ENCODE results near the gene OTOG. TPM values are rescaled to one million over a fixed set of nuclear protein-coding genes. Genes with fewer than 3 reads are reported as not detected.

The OTOG gene
- total RNA-seq, 1 donor from 2014 or later: 42.1 TPM

DNA sequence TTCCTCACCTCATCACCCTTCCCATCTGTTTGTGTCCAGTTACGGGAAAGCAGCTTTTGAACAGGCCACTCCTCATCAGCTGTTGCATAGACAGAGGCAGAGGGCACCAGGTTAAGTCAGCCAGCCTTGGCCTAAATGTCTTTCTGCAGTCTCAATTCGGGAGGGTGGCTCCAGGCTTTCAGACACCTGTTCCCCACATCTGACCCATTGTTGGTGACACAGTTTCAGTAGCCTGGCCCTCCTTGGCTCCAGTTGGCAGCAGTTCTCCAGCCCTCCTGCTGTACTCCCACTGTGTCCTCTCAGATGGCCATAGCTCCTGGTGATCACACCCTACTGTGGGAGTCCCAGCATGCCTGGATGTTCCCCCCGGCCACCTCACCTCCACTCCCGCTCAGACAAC is 101.5 kb downstream of the OTOG start:
- peaks cover 16% of the 10 kb centered on the region for H3K4me1 Mint-ChIP-seq
- TF ChIP-seq EZH2 (IDR thresholded peaks at IDR 0.05): no peak
- no peak for TF ChIP-seq EZH2phosphoT487 (IDR thresholded peaks at IDR 0.05)
- TF ChIP-seq CTCF (IDR thresholded peaks at IDR 0.05): no peak
- Histone ChIP-seq H3K36me3 (no peaks in the 10 kb centered on the region), H3K9me3 (ENCODE audit: low read depth) (no peaks in the 10 kb centered on the region), H4K20me1 (ENCODE audit: low read depth) (no peaks in the 10 kb centered on the region), H3K4me1 (peaks cover 4% of the 10 kb centered on the region), H3K4me3 (no peak overlapping the region), H3K27me3 (peaks cover 14% of the 10 kb centered on the region), H3K79me2 (ENCODE audit: low read depth) (no peaks in the 10 kb centered on the region), H2AFZ (replicated peaks) (no peak overlapping the region), H3F3A (ENCODE audit: low read depth) (no peaks in the 10 kb centered on the region), H3K27ac (no peak overlapping the region), H3K4me2 (no peak overlapping the region), H3K9ac (no peak overlapping the region)
- no peak for DNase-seq (ENCODE audit: low spot score)
- H3K27me3 Mint-ChIP-seq (ENCODE audit: insufficient read depth, low read depth): peaks cover 9% of the 10 kb centered on the region
- H3K4me3 Mint-ChIP-seq: no peak overlapping the region
- H3K9me3 Mint-ChIP-seq: peaks cover 6% of the 10 kb centered on the region
- H3K36me3 Mint-ChIP-seq: no peaks in the 10 kb centered on the region
- H3K27ac Mint-ChIP-seq: no peak overlapping the region

DNA sequence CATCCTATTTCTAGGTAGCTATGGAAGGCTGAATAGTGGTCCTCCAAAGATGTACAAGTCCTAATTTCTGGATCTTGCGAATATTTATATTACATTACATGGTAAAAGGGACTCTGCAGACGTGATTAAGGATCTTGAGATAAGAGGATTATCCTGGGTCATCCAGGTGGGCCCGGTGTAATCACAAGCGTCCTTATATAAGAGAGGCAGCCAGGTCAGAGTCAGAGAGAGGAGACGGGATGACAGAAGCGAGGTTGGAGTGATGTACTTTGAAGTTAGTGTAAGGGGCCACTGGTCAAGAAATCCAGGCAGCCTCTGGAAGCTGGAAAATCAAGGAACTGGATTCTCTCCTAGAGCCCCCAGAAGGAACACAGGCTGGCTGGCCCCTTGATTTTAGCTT is 102.2 kb downstream of the OTOG start:
- peaks cover 8% of the 10 kb centered on the region for H3K9me3 Mint-ChIP-seq
- Histone ChIP-seq H3K9me3 (ENCODE audit: low read depth) (no peaks in the 10 kb centered on the region), H3K4me2 (no peak overlapping the region), H3F3A (ENCODE audit: low read depth) (no peaks in the 10 kb centered on the region), H2AFZ (replicated peaks) (no peak overlapping the region), H3K79me2 (ENCODE audit: low read depth) (no peaks in the 10 kb centered on the region), H3K4me3 (no peak overlapping the region), H3K36me3 (no peaks in the 10 kb centered on the region), H3K4me1 (peaks cover 4% of the 10 kb centered on the region), H3K27me3 (peaks cover 14% of the 10 kb centered on the region), H3K27ac (no peak overlapping the region), H3K9ac (no peak overlapping the region), H4K20me1 (ENCODE audit: low read depth) (no peaks in the 10 kb centered on the region)
- H3K27ac Mint-ChIP-seq: no peak overlapping the region
- no peak overlapping the region for H3K4me3 Mint-ChIP-seq
- H3K36me3 Mint-ChIP-seq: no peaks in the 10 kb centered on the region
- H3K4me1 Mint-ChIP-seq: peaks cover 16% of the 10 kb centered on the region
- TF ChIP-seq EZH2 (IDR thresholded peaks at IDR 0.05): no peak
- H3K27me3 Mint-ChIP-seq (ENCODE audit: insufficient read depth, low read depth): peaks cover 5% of the 10 kb centered on the region
- no peak for DNase-seq (ENCODE audit: low spot score)

DNA sequence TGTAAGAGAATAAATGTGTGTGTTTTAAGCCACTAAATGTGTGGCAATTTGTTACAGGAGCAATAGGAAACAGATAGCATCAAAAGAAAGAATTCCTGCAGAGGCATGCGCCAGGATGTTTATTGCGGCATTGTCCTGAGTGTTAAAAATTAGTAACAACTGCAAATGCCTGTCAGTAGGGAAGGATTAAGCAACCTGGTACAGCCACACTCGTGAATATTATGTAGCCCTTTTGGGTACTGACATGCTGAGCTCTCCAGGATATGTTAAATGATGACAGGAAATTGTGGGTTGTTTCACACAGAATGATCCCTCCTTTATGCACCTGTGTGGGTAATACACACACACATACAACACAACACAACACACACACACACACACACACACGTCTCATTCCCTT is 102.6 kb downstream of the OTOG start:
- no peak overlapping the region for H3K4me3 Mint-ChIP-seq
- Histone ChIP-seq H3K27ac (no peak overlapping the region), H4K20me1 (ENCODE audit: low read depth) (no peaks in the 10 kb centered on the region), H2AFZ (replicated peaks) (no peak overlapping the region), H3K27me3 (peaks cover 14% of the 10 kb centered on the region), H3K36me3 (no peaks in the 10 kb centered on the region), H3K9me3 (ENCODE audit: low read depth) (no peaks in the 10 kb centered on the region), H3K79me2 (ENCODE audit: low read depth) (no peaks in the 10 kb centered on the region), H3K4me1 (peaks cover 4% of the 10 kb centered on the region), H3K9ac (no peak overlapping the region), H3F3A (ENCODE audit: low read depth) (no peaks in the 10 kb centered on the region), H3K4me2 (no peak overlapping the region), H3K4me3 (no peak overlapping the region)
- peaks cover 11% of the 10 kb centered on the region for H3K9me3 Mint-ChIP-seq
- TF ChIP-seq EZH2 (IDR thresholded peaks at IDR 0.05): no peak
- no peak for TF ChIP-seq EZH2phosphoT487 (IDR thresholded peaks at IDR 0.05)
- no peak for TF ChIP-seq CTCF (IDR thresholded peaks at IDR 0.05)
- peaks cover 5% of the 10 kb centered on the region for H3K27me3 Mint-ChIP-seq (ENCODE audit: insufficient read depth, low read depth)
- H3K4me1 Mint-ChIP-seq: peaks cover 16% of the 10 kb centered on the region
- DNase-seq (ENCODE audit: low spot score): no peak
- H3K27ac Mint-ChIP-seq: no peak overlapping the region
- no peaks in the 10 kb centered on the region for H3K36me3 Mint-ChIP-seq

DNA sequence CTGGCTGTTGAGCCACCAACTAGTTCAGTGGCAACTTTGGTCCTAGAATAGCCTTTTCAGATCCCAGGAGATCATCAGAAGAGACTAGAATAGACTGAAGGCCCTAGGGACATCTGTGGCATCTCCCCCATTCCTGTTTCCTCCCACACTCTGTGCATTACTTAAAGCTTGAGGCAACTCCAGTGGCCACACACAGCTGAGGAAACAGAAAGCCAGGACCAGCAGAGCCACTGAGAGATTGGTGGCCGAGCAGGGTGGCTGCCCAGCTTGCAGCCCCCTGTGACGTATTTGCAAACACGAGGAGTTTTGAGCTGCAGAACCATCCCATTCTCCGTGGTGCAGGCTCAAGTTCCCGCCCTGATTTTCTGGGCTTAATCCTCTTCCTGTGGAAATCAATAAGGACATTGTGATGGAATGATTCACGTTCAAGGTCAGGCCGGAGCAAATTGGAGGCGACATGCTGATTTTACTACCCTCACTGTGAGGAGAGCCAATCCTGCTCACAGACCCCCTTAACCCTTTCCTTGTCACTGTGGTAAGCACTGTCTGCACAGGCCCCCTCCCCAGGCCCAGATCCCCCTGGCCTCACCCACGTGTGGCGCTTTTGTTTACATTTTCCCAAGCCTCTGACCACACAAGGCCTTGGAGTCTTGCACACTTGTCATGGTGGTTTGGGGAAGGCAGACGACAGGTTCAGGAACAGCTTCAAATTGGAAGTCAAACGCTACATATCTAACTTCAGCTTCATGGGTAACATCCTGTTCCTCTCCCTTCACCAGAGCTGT is 103.3 kb downstream of the OTOG start:
- Mint-ChIP-seq H3K27me3 (ENCODE audit: insufficient read depth, low read depth) (peaks cover 9% of the 10 kb centered on the region), H3K4me1 (peaks cover 16% of the 10 kb centered on the region), H3K36me3 (no peaks in the 10 kb centered on the region), H3K27ac (no peak overlapping the region), H3K4me3 (no peak overlapping the region), H3K9me3 (peaks cover 17% of the 10 kb centered on the region)
- H3F3A ChIP-seq (ENCODE audit: low read depth): no peaks in the 10 kb centered on the region
- no peaks in the 10 kb centered on the region for H4K20me1 ChIP-seq (ENCODE audit: low read depth)
- no peaks in the 10 kb centered on the region for H3K79me2 ChIP-seq (ENCODE audit: low read depth)
- TF ChIP-seq CTCF (IDR thresholded peaks at IDR 0.05) (no peak), EZH2 (IDR thresholded peaks at IDR 0.05) (no peak), EZH2phosphoT487 (IDR thresholded peaks at IDR 0.05) (no peak)
- no peak overlapping the region for H3K9ac ChIP-seq
- no peak overlapping the region for H3K27ac ChIP-seq
- peaks cover 5% of the 10 kb centered on the region for H3K9me3 ChIP-seq (ENCODE audit: low read depth)
- H2AFZ ChIP-seq (replicated peaks): no peak overlapping the region
- peaks cover 14% of the 10 kb centered on the region for H3K27me3 ChIP-seq
- H3K4me3 ChIP-seq: no peak overlapping the region
- no peak overlapping the region for H3K4me2 ChIP-seq
- no peak for DNase-seq (ENCODE audit: low spot score)
- H3K4me1 ChIP-seq: peaks cover 4% of the 10 kb centered on the region
- H3K36me3 ChIP-seq: no peaks in the 10 kb centered on the region

All from neural progenitor cell (in vitro differentiated cells).